Mammary epithelial cell (primary cell): Measurements from ENCODE around the gene SLC16A5.

Experiments used
- EZH2 ChIP-seq: IDR thresholded peaks from 2 replicates; pipeline ENCODE4 v1.6.1; 2012; ENCODE audit warnings: low read length, inconsistent platforms, borderline replicate concordance
- TF ChIP-seq, protein P1 (sequence below), 2 donors: IDR thresholded peaks in 1 of 2; conservative IDR thresholded peaks in 1 of 2; 2 replicates each; pipeline ENCODE4 v1.5.1; 2011 to 2012; ENCODE audit warnings: inconsistent platforms in 2 of 2, low read length in 2 of 2, mild to moderate bottlenecking in 2 of 2, control low read depth in 1 of 2, low read depth in 1 of 2; ENCODE audit not compliant: insufficient read depth in 1 of 2; ENCODE audit errors: extremely low read depth in 1 of 2

GRCh38 chr17:75061055-75061438, 26.7 kb upstream of the SLC16A5 start:
- TF ChIP-seq, protein P1, sequence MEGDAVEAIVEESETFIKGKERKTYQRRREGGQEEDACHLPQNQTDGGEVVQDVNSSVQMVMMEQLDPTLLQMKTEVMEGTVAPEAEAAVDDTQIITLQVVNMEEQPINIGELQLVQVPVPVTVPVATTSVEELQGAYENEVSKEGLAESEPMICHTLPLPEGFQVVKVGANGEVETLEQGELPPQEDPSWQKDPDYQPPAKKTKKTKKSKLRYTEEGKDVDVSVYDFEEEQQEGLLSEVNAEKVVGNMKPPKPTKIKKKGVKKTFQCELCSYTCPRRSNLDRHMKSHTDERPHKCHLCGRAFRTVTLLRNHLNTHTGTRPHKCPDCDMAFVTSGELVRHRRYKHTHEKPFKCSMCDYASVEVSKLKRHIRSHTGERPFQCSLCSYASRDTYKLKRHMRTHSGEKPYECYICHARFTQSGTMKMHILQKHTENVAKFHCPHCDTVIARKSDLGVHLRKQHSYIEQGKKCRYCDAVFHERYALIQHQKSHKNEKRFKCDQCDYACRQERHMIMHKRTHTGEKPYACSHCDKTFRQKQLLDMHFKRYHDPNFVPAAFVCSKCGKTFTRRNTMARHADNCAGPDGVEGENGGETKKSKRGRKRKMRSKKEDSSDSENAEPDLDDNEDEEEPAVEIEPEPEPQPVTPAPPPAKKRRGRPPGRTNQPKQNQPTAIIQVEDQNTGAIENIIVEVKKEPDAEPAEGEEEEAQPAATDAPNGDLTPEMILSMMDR (conservative IDR thresholded peaks at IDR 0.05 in 1 of 2, IDR thresholded peaks at IDR 0.05 in 1 of 2; ENCODE audit: extremely low read depth in 1 of 2, insufficient read depth in 1 of 2, low read depth in 1 of 2, low read length in 2 of 2): no peak
- no peak for TF ChIP-seq EZH2
